PFSK-1 (cell line): Measurements from ENCODE around the gene KCNT2.

ENCODE experiments used
- POLR2AphosphoS5 ChIP-seq: IDR thresholded peaks from 2 replicates; pipeline ENCODE4 v1.6.1; 2012; ENCODE audit warnings: low read depth, mild to moderate bottlenecking, control low read depth, low read length, moderate library complexity
- SIN3A ChIP-seq: IDR thresholded peaks from 2 replicates; pipeline ENCODE4 v1.6.1; 2012; ENCODE audit warnings: mild to moderate bottlenecking, low read length, moderate library complexity, borderline replicate concordance; ENCODE audit not compliant: insufficient read depth
- TAF1 ChIP-seq: IDR thresholded peaks from 2 replicates; pipeline ENCODE4 v1.6.1; 2012; ENCODE audit warnings: low read length, control low read depth, borderline replicate concordance; ENCODE audit not compliant: insufficient read depth
- TF ChIP-seq, protein P1 (sequence below), 2 experiments: IDR thresholded peaks; 2 replicates each; pipeline versions ENCODE4 v1.6.1 to v1.8.0; 2011 to 2012; ENCODE audit warnings: low read depth in 2 of 2, low read length in 2 of 2, control low read depth in 1 of 2, inconsistent platforms in 1 of 2, mild to moderate bottlenecking in 1 of 2, moderate library complexity in 1 of 2; ENCODE audit not compliant: insufficient read depth in 1 of 2

DNA sequence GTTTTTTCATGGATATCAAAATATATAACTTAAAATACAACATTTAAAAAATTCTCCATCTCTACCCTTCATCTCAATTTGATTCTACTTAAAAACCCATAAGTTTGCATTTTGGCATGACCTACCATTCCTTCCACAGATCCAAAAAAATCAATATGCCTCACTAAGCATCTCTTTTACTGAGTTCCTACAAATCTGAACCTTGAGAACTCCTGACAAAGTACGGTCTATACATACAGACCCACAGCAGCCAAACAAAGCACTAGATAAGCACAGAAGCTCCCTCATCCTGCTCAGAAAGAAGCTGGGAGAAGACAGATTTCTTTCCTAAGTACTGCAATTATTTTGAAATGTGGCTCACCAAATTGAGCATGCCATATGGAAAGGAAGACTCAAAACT lies 167.5 kb downstream of the KCNT2 start:
- TF ChIP-seq POLR2AphosphoS5 (no peak), TAF1 (no peak), SIN3A (no peak)
- TF ChIP-seq, protein P1, sequence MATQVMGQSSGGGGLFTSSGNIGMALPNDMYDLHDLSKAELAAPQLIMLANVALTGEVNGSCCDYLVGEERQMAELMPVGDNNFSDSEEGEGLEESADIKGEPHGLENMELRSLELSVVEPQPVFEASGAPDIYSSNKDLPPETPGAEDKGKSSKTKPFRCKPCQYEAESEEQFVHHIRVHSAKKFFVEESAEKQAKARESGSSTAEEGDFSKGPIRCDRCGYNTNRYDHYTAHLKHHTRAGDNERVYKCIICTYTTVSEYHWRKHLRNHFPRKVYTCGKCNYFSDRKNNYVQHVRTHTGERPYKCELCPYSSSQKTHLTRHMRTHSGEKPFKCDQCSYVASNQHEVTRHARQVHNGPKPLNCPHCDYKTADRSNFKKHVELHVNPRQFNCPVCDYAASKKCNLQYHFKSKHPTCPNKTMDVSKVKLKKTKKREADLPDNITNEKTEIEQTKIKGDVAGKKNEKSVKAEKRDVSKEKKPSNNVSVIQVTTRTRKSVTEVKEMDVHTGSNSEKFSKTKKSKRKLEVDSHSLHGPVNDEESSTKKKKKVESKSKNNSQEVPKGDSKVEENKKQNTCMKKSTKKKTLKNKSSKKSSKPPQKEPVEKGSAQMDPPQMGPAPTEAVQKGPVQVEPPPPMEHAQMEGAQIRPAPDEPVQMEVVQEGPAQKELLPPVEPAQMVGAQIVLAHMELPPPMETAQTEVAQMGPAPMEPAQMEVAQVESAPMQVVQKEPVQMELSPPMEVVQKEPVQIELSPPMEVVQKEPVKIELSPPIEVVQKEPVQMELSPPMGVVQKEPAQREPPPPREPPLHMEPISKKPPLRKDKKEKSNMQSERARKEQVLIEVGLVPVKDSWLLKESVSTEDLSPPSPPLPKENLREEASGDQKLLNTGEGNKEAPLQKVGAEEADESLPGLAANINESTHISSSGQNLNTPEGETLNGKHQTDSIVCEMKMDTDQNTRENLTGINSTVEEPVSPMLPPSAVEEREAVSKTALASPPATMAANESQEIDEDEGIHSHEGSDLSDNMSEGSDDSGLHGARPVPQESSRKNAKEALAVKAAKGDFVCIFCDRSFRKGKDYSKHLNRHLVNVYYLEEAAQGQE (IDR thresholded peaks at IDR 0.05; ENCODE audit: insufficient read depth in 1 of 2, low read depth in 2 of 2, low read length in 2 of 2), result no peak
